ENCODE measurements around the gene LRMDA.
"Not testable (repeated sequence)": the region's sequence is repeated elsewhere in the genome, so short reads cannot be mapped to it uniquely, and the experiment has no call there.

Gene LRMDA

DNA sequence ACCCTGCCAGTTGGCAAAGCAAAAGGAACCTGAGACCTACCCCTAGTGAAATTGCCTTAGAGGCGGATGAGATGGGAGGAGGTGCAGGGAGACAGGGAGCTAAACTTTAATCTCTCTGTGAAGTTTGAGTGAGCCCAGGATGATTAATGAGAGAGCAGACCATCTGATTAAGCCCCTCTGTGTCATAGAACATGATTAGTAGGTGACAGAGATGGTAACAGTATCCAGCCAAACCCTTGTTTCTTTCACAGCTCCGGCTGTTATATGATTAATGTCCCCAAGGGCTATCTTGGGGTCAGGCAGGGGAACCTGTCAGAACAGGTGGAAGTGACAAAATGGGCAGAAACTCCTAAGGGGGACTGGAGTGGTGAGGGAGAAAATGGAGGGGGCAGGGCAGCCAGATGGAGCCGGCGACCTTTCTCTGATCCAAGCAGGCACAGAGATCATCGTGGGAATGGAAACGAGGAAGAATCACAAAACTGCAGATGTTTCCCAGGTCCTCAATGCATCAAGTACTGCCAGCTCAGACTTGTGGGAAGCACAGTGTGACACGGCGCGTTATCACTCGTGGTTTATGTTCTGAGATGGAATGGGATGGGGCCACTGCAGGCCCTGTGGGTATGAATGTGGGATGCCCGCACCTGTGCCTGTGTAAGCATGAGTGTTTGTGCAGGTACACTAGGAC, 684.2 kb downstream of the LRMDA start:
- no peak for DNase-seq

- DNase-seq, result no peak
Measured at GRCh38 chr10:76116523-76116922, 685.1 kb downstream of the LRMDA start.

GRCh38 chr10:76117949-76118348, 686.5 kb downstream of the LRMDA start:
- no peak for DNase-seq

- no peak for DNase-seq
Measured at GRCh38 chr10:76119036-76119435, 687.6 kb downstream of the LRMDA start.

GRCh38 chr10:76119515-76119914, 688.1 kb downstream of the LRMDA start:
- DNase-seq, result no peak

- no peak for DNase-seq
Measured at GRCh38 chr10:76122056-76122455, 690.6 kb downstream of the LRMDA start.

DNA sequence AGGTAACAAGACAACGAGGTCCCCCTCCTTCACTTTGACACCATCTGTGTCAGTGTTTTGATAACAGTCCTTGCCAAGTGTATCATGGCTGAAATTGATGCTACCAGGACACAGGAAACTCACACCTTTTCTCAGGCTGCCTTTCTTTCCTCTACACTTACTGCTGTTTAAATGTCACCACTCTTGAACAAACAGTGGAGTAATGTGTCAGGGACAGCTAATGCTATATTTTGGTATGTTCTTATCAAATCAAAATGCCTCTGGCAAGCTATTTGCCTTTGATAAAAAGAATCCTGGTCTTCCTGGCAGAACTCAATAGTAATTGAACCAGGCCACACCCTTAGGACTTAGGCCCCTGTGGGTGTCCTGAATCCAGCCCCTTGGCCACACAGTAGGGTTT, 692.9 kb downstream of the LRMDA start:
- DNase-seq, result no peak

DNA sequence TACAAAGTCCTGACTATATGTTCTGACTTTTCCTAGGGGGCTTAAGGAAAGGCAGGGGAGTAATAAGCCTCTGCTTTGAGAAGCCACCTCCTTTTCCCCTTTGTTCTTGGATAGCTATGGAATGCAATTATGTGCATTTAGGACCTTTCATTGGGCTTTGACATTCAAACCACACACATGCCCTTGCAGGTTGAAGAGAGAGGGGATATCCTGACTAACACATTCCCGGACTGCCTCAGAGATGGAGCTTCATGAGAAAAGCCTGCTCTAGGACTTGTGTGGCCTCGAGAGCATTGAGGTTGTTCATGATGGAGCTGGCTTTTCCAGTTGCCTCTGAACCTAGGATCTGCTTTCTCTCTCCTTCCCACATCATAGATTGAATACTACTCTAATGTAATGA, 694.5 kb downstream of the LRMDA start:
- no peak for DNase-seq

GRCh38 chr10:76126607-76127527, 695.4 kb downstream of the LRMDA start:
- DNase-seq, result peak; percentile 70

GRCh38 chr10:76127984-76128589, 696.7 kb downstream of the LRMDA start:
- DNase-seq, result no peak

- no peak for DNase-seq
Measured at GRCh38 chr10:76129213-76129612, 697.8 kb downstream of the LRMDA start.

DNA sequence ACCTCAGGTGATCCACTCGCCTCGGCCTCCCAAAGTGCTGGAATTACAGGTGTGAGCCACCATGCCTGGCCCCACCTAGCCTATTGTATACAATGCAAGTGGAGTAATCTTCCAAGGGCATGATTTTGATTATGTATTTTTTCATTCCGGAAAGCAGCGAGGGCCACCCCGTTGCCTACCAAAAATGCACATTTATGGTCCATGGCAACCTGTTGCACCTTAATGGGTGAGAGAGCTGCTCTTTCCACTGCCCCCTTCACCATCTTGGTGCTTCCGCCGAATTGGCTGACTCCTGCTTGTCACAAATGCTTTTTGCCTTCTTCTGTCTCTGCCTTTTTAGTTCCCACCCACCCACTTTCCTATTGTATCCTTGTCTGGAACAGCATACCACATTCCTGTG, 699.5 kb downstream of the LRMDA start:
- no peak for DNase-seq

GRCh38 chr10:76133597-76134255, 702.3 kb downstream of the LRMDA start:
- DNase-seq, result no peak

DNA sequence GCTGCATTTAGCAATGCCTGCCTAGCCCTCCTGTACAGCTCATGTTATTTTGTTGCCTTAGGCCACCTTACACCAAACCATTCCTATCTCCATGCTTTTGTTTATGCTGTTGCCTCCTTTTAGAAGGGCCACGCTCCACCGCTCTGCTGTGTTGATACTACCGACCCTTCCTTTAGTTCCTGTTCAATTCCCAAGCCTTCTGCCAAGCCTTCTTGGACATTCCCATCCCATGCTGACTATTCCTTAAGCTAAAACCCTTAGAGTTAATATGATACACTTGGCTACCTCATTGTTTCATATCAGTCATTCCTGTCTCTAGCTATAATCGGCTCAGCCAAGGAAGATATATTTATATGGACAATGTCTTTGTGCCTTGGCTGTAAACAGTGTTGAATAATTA, 705.5 kb downstream of the LRMDA start:
- no peak for DNase-seq

DNA sequence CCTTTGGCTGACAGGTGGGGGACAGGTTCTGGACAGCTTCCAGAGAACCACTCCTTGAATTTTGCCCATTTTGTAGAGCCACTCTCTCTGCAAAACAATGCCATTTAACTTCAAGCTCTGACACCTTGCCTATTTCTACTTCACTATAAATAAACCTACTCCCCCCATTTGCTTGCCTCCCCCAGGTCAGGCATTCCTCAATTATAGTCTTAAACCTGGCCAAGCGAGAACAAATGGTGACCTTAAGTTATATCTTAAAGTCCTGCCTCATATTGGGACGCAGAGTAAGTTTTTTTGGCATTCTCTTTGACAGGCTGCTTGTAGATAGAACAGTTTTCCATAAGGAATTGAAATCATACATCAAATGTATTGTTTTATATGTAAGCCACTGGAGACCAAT, 706.9 kb downstream of the LRMDA start:
- DNase-seq, result no peak

DNA sequence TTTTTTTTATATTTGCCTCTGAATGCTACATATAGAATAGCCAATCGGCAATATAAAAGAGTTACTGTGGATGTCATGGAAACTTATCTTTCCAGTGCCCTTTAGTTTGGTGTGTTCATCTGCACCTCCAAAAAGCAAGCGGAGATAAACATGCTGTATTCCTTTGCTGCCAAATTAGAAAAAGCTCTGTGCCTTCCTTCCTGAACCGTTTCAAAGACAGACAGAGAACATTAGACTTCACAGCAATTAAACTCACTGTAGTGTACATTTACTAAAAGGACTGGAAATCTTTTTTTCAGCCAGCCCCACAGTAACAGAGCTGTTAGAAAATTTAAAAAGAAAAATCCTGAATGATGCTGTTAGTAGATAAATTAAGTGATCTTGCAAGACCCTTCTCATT, 707.5 kb downstream of the LRMDA start:
- DNase-seq, result no peak

DNA sequence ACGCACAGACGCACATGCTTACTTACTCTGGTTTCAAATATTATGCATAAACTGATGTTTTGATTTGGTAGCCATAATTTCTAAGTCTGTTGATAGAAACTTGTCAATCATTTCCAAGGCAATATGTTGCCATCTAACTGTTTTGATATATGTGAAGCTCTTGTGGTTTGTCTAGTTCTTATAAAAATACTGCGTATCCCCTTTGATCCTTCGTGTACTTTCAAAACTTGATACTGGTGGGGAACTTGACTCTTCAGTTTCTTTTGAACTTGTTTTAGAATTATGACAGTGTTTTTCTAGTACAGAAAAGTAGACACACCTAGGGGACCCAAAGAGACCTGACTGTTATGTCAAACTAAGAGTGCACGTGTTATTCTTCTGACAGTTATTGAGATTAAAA, 708.0 kb downstream of the LRMDA start:
- DNase-seq, result no peak

DNA sequence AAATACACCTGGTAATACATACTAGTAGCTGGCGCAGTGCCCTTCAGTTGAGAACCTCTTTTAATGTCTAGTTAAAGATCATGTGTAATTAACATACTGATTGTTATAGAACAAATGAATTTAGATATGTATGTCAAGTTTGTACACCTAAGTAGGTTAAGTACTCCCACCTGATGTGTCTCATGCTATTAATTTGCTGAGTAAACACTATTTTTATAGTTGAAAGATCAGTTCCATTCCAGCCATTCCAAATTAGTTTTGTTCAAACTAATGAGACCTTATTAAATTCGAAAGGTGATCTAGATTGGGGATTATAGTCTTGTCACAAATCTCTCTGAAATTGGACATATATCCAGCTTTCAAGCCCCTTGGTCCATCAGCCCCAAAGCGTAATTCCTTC, 710.0 kb downstream of the LRMDA start:
- no peak for DNase-seq

- not testable (repeated sequence) for DNase-seq
Measured at GRCh38 chr10:76148217-76148616, 716.8 kb downstream of the LRMDA start.

DNA sequence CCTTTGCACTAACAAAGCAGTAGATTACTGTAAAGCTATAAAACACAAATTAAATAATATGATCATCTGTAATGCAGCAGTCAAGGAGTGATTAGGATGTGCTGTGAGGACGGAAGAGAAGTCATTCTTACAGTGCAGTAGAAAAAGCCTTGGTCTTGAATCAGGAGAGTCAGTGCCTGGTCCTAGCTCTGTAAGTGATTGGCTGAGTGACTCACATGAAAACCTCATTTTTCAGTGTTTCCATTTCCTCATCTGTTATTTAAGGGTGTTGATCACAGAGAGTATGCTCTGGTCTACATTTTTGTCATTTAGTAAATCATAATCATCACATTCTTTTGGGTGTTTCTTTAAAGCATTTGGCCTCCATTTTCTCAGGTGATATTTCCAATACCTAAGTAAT, 717.8 kb downstream of the LRMDA start:
- no peak for DNase-seq

DNA sequence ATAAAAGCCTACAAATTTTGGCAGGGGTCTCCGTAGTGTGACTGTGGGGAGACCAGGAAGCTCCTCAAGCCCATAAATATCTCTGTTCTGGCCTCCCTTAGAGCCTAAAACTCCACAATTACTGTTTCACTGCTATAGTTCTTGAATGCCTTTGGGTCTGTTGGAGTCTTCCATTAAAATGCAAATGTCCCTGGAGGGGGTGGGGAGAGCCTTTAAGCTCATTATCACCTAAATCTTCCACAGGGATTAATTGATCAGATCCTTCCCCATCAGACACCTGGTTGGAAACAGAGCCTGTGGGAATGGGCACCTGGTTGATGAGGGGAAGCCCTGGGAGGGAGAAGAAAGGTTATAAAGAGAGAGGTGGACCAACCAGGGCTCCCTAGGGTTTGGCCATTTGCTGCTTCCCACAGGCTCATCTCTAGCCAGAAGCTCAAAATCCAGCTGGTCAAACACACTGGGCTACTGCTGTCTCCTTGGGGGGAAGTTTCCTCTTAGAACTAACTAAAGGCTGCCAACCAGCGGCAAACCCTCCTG, 718.2 kb downstream of the LRMDA start:
- DNase-seq, result no peak

DNA sequence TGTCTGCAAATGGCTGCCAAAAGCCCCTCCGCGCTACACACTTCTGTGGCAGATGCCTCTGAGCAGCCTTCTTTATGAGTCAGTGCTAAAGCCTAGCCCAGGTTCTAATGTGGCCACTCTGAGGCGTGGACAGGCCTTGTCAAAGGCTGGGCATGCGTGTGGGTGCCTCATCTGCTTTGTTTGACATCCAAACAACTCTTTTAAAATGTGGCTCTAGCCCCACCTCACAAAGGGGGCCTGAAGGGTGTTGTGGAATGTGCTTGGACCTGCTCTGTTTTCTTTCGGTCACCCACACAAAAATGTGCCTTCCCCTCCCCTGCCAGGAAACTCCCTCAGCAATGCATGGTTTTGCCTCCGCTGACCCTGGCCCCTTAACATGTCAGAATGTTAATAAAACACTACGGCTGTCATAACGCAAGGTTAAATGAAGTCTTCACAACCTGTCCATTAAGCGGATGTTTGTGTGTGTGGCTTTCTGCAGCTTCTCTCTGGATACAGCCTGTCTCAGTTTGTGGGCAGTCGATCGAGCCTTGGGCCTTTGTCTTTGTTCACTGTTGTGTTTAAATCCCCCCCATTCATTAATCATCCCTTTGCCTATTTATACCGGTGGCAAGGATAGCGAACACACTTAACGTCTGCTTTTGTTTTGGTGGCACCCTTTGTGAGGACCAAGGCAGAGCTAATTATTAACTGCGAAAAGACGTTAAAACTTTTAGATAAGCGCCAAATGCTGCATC, 718.9 kb downstream of the LRMDA start:
- no peak for DNase-seq

Measured in hematopoietic multipotent progenitor cell treated with erythropoietin and hydrocortisone succinate and interleukin-3 and kit ligand, for 4 days (in vitro differentiated cells).